AG10803 (cell line): Measurements from ENCODE around the gene AQP12B.

Source experiments
- DNase-seq: peaks from one replicate; pipeline ENCODE4 v3.0.0; 2010; ENCODE audit warnings: low read depth
- H3K4me3 ChIP-seq: 2 replicates; pipeline ENCODE4 v1.5.1; 2011; ENCODE audit warnings: mild to moderate bottlenecking, low read length, control low read depth
- CTCF ChIP-seq: conservative IDR thresholded peaks from 2 replicates; pipeline ENCODE4 v1.5.1; 2011; ENCODE audit warnings: mild to moderate bottlenecking, low read length, control low read depth, inconsistent platforms

Gene AQP12B

GRCh38 chr2:240643811-240644150, 38.9 kb downstream of the AQP12B start:
- no peak for TF ChIP-seq CTCF
- no peak for DNase-seq
- H3K4me3 ChIP-seq, result no peak overlapping the region

GRCh38 chr2:240643093-240643810, 39.4 kb downstream of the AQP12B start:
- H3K4me3 ChIP-seq, result no peak overlapping the region
- DNase-seq, result no peak
- no peak for TF ChIP-seq CTCF

- H3K4me3 ChIP-seq, result no peak overlapping the region
- TF ChIP-seq CTCF, result no peak
- no peak for DNase-seq
These were observed 39.9 kb downstream of the AQP12B start for GRCh38 chr2:240642806-240643092.

- no peak for DNase-seq
- H3K4me3 ChIP-seq, result no peak overlapping the region
- no peak for TF ChIP-seq CTCF
These were observed 40.5 kb downstream of the AQP12B start for GRCh38 chr2:240642061-240642805.

- peak; percentile 21 for DNase-seq
- no peak overlapping the region for H3K4me3 ChIP-seq
- TF ChIP-seq CTCF, result peak; percentile 44
These were observed 41.7 kb downstream of the AQP12B start for GRCh38 chr2:240640939-240641338.

GRCh38 chr2:240639566-240639965, 43.1 kb downstream of the AQP12B start:
- no peak for DNase-seq
- no peak for TF ChIP-seq CTCF
- H3K4me3 ChIP-seq, result no peak overlapping the region

- no peak for TF ChIP-seq CTCF
- DNase-seq, result peak; percentile 2
- no peak overlapping the region for H3K4me3 ChIP-seq
These were observed 44.0 kb downstream of the AQP12B start for GRCh38 chr2:240638512-240639160.
